ENCODE measurements around the gene ATP1A1.

The ATP1A1 gene

DNA sequence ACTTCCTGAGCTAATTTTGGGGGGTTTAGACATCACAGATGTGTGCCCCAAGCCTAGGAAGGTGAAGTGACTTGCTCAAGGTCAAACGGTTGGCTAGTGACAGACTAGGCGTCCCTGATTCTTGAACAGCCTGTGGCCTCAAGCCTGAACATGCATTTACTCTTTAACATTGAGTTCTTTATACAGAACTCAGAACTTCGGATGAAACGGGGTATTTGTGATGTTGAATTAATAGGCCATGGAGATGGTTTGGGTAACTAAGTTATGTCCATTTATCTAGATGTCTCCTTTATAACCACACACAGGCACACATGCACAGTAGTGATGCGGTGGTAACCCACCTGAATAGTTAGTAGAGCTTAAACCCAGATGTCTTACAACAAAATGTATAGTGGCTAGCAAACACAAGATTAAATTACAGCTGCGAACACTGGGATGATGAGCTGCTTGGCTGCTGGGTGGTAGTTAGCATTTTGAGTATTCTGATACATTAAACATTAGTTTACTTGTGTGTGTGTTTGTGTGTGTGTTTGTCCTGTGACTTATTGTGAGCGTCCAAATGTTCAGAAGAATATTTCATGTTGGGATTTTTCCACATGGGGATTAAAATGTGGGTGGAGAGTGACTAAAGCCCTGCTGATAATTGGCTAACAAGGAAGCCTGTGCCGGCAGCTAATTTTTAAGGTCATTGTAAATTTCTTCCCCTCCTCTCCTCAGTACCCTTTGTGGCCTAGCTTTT, 2.3 kb downstream of the ATP1A1 start:
- peak overlapping the region; percentile 73 for H3K4me3 ChIP-seq (ENCODE audit: low read depth, low read length)
- TF ChIP-seq, protein P1, sequence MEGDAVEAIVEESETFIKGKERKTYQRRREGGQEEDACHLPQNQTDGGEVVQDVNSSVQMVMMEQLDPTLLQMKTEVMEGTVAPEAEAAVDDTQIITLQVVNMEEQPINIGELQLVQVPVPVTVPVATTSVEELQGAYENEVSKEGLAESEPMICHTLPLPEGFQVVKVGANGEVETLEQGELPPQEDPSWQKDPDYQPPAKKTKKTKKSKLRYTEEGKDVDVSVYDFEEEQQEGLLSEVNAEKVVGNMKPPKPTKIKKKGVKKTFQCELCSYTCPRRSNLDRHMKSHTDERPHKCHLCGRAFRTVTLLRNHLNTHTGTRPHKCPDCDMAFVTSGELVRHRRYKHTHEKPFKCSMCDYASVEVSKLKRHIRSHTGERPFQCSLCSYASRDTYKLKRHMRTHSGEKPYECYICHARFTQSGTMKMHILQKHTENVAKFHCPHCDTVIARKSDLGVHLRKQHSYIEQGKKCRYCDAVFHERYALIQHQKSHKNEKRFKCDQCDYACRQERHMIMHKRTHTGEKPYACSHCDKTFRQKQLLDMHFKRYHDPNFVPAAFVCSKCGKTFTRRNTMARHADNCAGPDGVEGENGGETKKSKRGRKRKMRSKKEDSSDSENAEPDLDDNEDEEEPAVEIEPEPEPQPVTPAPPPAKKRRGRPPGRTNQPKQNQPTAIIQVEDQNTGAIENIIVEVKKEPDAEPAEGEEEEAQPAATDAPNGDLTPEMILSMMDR (IDR thresholded peaks at IDR 0.05; ENCODE audit: low read depth, low read length, missing control alignments) = no peak
- no peak for DNase-seq (ENCODE audit: low read depth)

DNA sequence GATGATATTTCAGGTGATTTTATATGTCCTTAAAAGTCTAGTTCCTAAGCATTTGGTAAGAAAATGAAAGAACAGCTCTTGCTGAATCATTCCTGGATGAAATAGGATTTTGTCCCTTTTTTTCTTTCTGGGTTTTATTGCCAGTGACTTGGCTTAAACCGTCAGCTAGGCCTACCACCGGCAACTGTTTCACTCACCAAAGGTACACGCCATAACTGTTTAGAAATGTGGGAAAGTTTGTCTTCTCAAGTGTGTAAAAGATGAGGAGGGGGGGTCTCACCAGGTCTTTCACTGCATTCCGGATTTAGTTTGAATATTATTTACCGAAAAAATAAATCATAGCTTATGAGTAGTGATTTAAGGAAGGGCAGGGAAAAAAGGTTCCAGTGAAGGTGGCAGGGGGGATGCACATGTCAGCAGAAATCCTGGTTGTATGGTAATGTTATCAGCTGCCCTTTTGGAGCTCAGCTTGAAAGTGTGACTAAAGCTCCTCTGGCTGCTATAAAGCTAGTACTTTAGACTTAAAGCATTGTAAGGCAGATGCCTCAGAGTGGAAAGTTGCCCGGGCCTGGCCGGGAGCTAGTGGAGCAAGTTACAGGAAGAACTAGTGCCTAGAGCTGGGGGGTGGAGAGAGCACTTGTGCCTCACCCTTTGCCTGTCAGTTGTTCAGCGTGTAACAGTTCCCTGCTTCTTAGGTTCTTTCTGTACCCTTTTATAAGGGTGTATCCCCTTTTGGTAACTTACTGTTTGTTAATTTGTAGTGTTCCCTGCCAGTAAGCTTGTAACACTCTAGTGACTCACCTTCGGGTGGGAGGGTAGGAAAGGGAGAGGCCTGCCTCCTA, 3.1 kb downstream of the ATP1A1 start:
- H3K4me3 ChIP-seq (ENCODE audit: low read depth, low read length) = peak overlapping the region; percentile 73
- DNase-seq (ENCODE audit: low read depth) = no peak
- TF ChIP-seq, protein P1 (IDR thresholded peaks at IDR 0.05; ENCODE audit: low read depth, low read length, missing control alignments) = no peak

DNA sequence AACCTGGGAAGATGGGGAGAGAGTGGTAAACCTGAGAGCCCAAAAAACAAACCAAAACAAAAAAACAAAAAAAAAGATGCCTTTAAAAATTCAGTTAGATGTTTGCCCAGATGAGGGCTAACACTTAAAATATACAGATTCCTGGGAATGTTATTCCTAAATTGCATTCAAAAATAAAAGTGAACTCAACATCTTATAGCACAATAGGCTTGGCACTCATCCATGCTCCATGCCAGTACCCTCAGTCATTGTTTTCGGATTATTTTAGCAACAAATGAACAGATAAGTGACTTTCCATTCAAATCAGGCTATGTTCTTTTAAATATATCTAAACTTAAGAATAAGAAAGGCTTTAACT, 3.7 kb downstream of the ATP1A1 start:
- peak overlapping the region; percentile 73 for H3K4me3 ChIP-seq (ENCODE audit: low read depth, low read length)
- DNase-seq (ENCODE audit: low read depth) = no peak
- TF ChIP-seq, protein P1 (IDR thresholded peaks at IDR 0.05; ENCODE audit: low read depth, low read length, missing control alignments) = no peak

DNA sequence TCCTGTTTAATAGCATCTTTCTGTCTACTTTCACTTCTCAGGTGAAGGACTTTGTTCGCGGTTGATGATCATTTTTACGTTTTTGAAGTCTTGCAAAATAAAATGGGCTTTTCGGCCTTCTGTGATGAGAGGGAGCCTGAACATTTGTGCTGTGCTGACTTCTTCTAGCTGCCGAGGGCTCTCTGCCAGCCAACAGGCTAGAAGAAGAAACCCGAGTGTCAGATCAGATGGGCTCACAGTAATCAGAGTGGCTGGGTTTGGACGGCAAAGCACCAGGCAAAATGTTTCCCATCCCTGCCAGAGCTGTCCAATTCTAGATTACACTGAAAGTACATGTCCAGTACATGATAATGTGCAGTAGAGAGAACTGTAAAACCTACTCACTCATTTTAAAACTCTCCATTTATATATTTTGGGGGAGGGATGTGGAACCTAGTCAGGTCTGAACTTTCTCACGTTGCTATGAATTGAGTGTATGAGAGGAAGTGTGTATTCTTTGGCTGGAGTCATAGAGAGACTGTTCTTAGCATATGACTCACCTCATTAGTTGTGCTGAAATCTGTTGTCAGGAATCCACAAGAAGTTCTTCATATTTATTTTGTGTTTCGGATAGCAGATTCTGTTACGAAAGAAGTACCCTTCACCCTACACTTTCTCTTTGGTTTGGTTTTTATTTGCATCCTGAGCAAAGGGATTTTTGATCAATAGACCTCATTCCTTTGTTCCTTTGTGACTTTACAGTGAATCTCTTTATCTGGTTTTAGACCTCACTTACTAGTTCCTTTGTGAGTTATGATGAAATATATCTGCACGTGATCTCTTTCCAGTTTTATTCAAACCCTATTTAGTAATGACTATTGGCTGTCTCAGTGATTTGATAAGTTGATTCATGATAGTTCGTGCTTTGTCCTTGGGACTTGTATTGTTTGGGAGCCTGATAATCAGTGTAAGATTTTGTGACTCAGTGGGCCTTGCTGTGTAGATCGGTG, 4.8 kb downstream of the ATP1A1 start:
- TF ChIP-seq, protein P1 (IDR thresholded peaks at IDR 0.05; ENCODE audit: low read depth, low read length, missing control alignments) = no peak
- H3K4me3 ChIP-seq (ENCODE audit: low read depth, low read length) = peak overlapping the region; percentile 73; the same call in 1 of the 2 replicates
- peak; percentile 90 for DNase-seq (ENCODE audit: low read depth)

DNA sequence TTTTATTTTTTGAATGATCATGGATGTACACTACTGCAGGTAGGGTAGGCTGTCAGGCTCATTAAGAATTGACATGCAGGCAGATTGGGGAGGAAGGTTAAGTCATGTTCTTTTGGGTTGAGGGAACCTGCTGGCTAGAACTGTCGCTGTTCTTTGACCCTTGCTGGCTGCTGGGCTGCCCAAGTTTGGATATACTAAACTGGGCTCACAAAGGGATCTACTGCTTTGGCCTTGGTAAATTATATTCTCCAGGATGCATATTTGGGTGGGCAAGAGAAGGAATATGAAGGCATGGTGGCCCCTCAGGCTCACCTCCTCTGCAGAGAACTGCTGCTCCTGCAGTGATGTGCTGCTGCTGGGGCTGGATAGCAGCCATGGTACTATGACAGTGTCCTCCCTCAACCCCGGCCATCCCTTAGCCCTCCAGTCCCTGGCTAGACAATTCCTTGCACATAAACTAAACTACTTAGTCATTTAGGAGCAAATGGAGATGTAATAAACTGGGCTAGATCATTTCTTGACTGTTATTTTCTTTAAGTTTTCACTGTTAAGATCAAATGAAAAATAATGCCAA, 6.1 kb downstream of the ATP1A1 start:
- H3K4me3 ChIP-seq (ENCODE audit: low read depth, low read length) = peak overlapping the region; percentile 25
- DNase-seq (ENCODE audit: low read depth) = no peak
- TF ChIP-seq, protein P1 (IDR thresholded peaks at IDR 0.05; ENCODE audit: low read depth, low read length, missing control alignments) = no peak

Data from GM12864 (cell line).